Measurements from ENCODE around the gene SLC9C2.
"Not testable (repeated sequence)": the region's sequence is repeated elsewhere in the genome, so short reads cannot be mapped to it uniquely, and the experiment has no call there.

Gene SLC9C2

GRCh38 chr1:173478094-173478674 is 124.7 kb downstream of the SLC9C2 start:
- no peak for DNase-seq

DNA sequence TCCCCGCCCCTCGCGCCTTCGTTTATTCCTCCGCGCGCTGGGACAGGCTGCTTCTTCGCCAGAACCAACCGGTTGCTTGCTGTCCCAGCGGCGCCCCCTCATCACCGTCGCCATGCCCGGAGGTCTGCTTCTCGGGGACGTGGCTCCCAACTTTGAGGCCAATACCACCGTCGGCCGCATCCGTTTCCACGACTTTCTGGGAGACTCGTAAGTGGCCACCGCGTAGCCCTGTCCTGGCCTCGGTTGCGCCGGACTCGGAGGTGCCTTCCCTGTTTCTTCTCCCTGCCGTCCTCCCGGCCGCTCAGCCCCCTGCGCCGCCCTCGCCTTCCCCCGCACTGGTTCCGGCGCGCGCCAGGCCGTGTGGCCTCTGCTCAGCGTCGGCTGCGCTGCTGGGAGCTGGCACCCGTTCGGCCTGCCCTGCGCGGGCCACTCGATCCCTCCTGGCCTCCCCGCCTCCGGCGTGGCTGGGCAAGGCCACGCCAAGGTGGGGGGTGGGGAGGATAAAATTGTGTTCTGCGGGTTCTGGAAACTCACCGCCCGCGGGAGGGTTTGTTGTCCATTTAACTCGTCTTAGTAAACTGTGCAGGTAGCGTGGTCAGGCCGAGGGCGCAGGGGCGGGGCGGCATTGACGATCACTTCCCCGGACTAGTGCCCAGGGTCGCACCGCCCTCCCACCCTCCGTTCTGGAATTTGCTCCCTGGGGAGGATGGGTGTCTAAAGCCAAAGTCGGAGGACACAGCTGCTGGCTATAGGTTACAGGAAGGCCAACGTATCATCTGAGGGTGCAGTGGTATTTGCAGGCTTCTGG is 125.4 kb downstream of the SLC9C2 start, which contains the start of gene PRDX6:
Gene PRDX6 (plus strand): TSS at position 50 of the 808 bp plus-strand sequence. CDS start 63 bp downstream, at position 113.
- DNase-seq = peak in 1 of 2 experiments; percentile 87

DNA sequence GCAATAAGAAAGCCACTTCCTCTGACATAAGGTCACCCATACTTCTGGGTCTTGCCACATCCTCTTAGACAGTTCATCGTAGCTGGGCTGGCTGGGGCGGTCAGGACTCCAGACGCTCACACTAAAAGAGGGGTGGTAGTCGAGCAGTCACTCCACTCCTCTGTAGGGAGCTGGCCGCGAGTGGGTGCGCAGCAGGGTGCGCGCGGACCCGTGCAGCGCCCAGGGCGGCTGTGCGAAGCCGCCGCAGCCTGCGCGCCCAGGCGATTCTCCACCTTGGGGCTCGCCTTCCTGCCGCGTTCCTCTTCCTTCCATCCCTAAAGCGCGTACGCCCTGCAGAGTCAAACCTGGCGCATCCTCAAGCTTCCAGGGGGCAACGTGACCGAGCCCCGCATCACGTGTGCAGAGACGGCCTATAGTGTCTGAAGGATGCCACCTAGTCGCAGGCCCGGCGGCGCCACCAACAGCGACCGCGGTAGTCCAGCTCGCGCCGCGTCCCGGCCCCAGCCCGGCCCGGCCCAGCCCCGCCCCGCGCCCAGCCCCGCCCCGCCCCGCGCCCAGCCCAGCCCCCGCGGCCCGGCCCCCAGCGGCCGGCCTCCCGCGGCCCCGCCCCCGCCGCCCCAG is 126.1 kb downstream of the SLC9C2 start:
- DNase-seq = peak; percentile 94 to 95

GRCh38 chr1:173476197-173476664 is 126.6 kb downstream of the SLC9C2 start:
- no peak for DNase-seq

DNA sequence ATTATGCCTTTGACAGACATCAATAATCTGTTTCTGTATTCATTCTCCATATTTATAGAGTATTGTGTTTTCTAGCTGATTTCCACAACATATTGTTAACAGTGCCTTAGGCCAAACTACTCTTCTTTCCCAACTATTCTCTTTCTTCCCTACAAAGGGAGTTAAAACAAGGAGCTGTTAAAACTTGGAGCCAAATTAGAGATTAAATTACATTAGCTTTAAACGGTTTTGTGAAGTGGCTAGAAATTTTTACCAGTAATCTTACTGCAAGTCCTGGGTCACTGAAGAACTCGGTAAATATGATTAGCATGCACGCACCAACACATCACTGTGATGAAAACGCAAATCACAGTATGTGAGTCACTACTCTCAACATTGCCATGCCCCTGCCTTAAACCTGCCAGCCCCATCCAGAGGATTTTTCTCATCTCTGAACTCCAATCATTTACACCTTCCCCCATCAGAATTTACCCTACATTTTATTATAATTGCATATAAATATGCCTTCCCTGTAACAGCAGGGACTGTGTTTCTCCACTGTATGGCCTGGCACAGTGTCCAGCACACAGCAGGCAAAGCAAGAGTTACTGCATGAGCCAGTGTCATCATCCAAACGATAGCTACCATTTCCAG is 127.2 kb downstream of the SLC9C2 start:
- peak; percentile 29 to 59 for DNase-seq

- DNase-seq = not testable (repeated sequence)
Measured at GRCh38 chr1:173474780-173475421, 128.0 kb downstream of the SLC9C2 start.

GRCh38 chr1:173474097-173474779 is 128.6 kb downstream of the SLC9C2 start:
- DNase-seq = no peak

DNA sequence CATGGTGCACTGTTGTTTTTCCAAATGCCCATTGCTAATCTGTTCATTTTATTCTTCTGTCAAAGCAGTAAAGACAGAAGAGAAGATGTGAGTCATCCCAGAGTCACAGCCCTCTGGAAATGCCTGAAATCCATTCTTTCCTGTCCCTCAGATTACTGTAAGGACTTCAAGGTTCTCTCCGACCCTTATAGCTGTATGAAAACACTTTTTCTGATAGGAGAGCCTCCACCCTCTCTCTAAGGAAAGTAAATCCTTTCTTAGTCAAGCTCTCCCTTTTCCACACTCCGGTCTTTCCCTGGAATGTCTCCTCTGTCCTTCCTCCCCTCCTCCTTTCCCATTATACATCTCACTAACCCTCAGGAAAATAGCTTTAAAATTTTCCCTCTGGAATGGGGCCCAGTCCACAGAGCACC is 129.3 kb downstream of the SLC9C2 start:
- no peak for DNase-seq

GRCh38 chr1:173470608-173471007 is 132.3 kb downstream of the SLC9C2 start:
- no peak for DNase-seq

GRCh38 chr1:173469656-173470055 is 133.2 kb downstream of the SLC9C2 start:
- no peak for DNase-seq

- DNase-seq = no peak
Measured at GRCh38 chr1:173467426-173467825, 135.4 kb downstream of the SLC9C2 start.

DNA sequence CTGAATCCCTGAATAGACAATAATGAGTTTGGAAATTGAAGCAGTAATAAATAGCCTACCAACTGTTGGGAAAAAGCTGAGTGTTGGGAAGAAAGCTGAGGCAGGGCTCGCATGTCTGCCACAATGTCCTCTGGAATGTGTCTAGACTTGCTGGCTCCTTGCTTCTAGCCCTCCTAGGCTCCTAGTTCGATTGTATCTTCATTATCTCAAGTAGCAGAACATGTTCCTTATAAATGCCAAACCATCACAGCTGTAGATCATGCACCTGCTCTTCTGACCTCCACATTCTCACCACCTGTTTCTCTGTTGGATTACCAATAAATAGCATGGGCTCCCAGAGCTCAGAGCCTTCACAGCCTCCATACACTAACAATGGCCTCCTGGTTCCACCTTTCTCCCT is 138.7 kb downstream of the SLC9C2 start:
- not testable (repeated sequence) for DNase-seq

GRCh38 chr1:173462666-173463065 is 140.2 kb downstream of the SLC9C2 start:
- not testable (repeated sequence) for DNase-seq

DNA sequence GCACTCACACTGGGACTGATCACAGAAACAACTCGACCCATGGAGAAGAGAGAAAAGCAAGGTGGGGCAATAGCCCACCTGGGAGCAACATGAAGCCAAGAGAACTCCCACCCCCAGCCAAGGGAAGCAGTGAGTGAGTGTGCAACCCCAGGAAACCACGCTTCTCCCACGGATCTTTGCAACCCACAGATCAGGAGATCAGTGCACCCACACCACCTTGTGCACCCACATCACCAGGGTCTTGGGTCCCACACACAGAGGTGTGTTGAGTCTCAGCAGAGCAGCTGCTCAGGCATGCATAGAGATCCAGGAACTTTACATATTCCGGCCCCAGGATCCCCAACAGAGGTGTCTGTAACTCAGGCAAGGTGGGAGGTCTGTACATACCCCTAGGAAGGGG is 143.0 kb downstream of the SLC9C2 start:
- no peak for DNase-seq

DNA sequence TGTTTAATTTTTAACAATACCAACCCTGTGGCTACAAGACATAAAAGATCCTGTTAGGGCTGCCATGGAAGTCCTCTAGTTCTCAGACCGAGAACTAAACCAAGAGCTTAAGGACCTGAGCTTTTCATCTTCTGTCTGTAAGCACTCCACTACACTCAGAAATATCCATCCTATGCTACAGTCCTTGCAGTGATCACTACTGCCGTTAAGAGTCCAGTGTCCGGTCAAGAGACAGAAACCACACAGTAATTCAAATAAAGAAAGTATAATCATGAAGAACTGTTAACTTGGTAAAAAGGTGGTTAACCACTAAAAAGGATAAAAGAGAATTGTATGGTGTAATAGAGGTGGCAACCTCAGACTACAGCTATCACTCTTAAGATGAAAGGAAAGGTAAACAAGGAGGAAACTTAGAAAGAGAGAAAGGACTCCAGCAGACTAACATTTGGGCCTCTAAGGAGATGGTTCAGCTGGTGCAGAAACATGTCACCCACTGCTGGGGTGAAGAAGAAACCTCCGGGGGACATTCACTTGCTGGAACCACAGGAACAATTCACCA is 147.8 kb downstream of the SLC9C2 start:
- no peak for DNase-seq

- no peak for DNase-seq
Measured at GRCh38 chr1:173453982-173454381, 148.9 kb downstream of the SLC9C2 start.

- no peak for DNase-seq
Measured at GRCh38 chr1:173451981-173452380, 150.9 kb downstream of the SLC9C2 start.
